GM23338 (cell line): ENCODE results near the gene DEPDC5. TPM values are rescaled to one million over a fixed set of nuclear protein-coding genes. Genes with fewer than 3 reads are reported as not detected.

Experiments used
- ATAC-seq: fragments of 200-7000 bp; cut with Tn5 transposase; 3 replicates; pipeline ENCODE4 v1.9.1; 2020
- DNase-seq: peaks from one replicate; pipeline ENCODE4 v3.0.0-alpha.2; 2015; ENCODE audit warnings: low spot score
- H2AFZ ChIP-seq: fragments of 200-600 bp; sonication (generic); 2 replicates; pipeline ENCODE4 v1.8.0; 2016; ENCODE audit warnings: antibody characterized with exemption, mild to moderate bottlenecking, moderate library complexity
- H3F3A ChIP-seq: fragments of 200-600 bp; sonication (generic); replicated peaks from 2 replicates; pipeline ENCODE4 v1.8.0; 2017; ENCODE audit warnings: antibody characterized with exemption, mixed run types, low read depth
- H3K27ac ChIP-seq: fragments of 200-600 bp; sonication (generic); 2 replicates; pipeline ENCODE4 v1.6.1; 2016; ENCODE audit warnings: low read depth
- H3K27me3 ChIP-seq: fragments of 200-600 bp; sonication (generic); 2 replicates; pipeline ENCODE4 v1.8.0; 2016; ENCODE audit warnings: mild to moderate bottlenecking, mixed run types, moderate library complexity; ENCODE audit not compliant: insufficient read depth
- H3K36me3 ChIP-seq: fragments of 200-600 bp; sonication (generic); 2 replicates; pipeline ENCODE4 v1.8.0; 2016; ENCODE audit warnings: mild to moderate bottlenecking; ENCODE audit not compliant: insufficient read depth
- H3K4me1 ChIP-seq: fragments of 200-600 bp; sonication (generic); 2 replicates; pipeline ENCODE4 v1.8.0; 2016; ENCODE audit warnings: mild to moderate bottlenecking, moderate library complexity; ENCODE audit not compliant: insufficient read depth
- H3K4me2 ChIP-seq: fragments of 200-600 bp; sonication (generic); 2 replicates; pipeline ENCODE4 v1.7.1; 2017; ENCODE audit warnings: mixed run types
- H3K4me3 ChIP-seq: fragments of 200-600 bp; sonication (generic); 2 replicates; pipeline ENCODE4 v1.6.1; 2016; ENCODE audit warnings: mixed run types
- H3K79me2 ChIP-seq: fragments of 200-600 bp; sonication (generic); replicated peaks from 2 replicates; pipeline ENCODE4 v1.8.0; 2017; ENCODE audit warnings: mild to moderate bottlenecking; ENCODE audit not compliant: insufficient read depth
- H3K9me2 ChIP-seq: fragments of 200-600 bp; sonication (generic); 2 replicates; pipeline ENCODE4 v1.8.0; 2017; ENCODE audit not compliant: insufficient read depth
- H4K20me1 ChIP-seq: fragments of 200-600 bp; sonication (generic); replicated peaks from 2 replicates; pipeline ENCODE4 v1.8.0; 2017; ENCODE audit warnings: mild to moderate bottlenecking; ENCODE audit not compliant: insufficient read depth
- H3K27ac Mint-ChIP-seq: 2 replicates; pipeline ENCODE4 v1.8.0; 2020; ENCODE audit warnings: inconsistent platforms, mild to moderate bottlenecking, moderate library complexity, mixed read lengths
- H3K27me3 Mint-ChIP-seq: 3 replicates; pipeline ENCODE4 v1.8.0; 2022; ENCODE audit warnings: low read depth, mild to moderate bottlenecking, moderate library complexity, mixed read lengths, inconsistent platforms; ENCODE audit not compliant: insufficient read depth, poor library complexity
- H3K36me3 Mint-ChIP-seq: 3 replicates; pipeline ENCODE4 v1.8.0; 2021; ENCODE audit warnings: low read depth, mild to moderate bottlenecking, inconsistent platforms, moderate library complexity, mixed read lengths
- H3K4me1 Mint-ChIP-seq: 3 replicates; pipeline ENCODE4 v1.8.0; 2020; ENCODE audit warnings: mild to moderate bottlenecking, inconsistent platforms, mixed read lengths
- H3K4me3 Mint-ChIP-seq: 3 replicates; pipeline ENCODE4 v1.8.0; 2021; ENCODE audit warnings: moderate library complexity, mild to moderate bottlenecking, inconsistent platforms, mixed read lengths
- H3K9me3 Mint-ChIP-seq: 3 replicates; pipeline ENCODE4 v1.8.0; 2020; ENCODE audit warnings: moderate library complexity, mild to moderate bottlenecking, inconsistent platforms, mixed read lengths
- CREB1 ChIP-seq: fragments of 250-450 bp; sonication (Bioruptor Pico); IDR thresholded peaks from 2 replicates; pipeline ENCODE4 v1.5.0; 2020; ENCODE audit warnings: low read depth, mild to moderate bottlenecking, moderate library complexity
- REST ChIP-seq: IDR thresholded peaks from one replicate; pipeline ENCODE4 v1.6.1; 2018; ENCODE audit warnings: antibody characterized with exemption; ENCODE audit not compliant: unreplicated experiment
- ZNF462 ChIP-seq: fragments of 250-450 bp; sonication (Bioruptor Pico); IDR thresholded peaks from 2 replicates; pipeline ENCODE4 v1.5.0; 2020; ENCODE audit warnings: mild to moderate bottlenecking, moderate library complexity
- polyA plus RNA-seq: library from polyadenylated mRNA; unstranded; fragments of >200 nt; fragmentation: Nextera tagmentation; extraction: Ambion mirVana; gene quantifications from 2 replicates; pipeline ENCODE4 v1.2.1, GENCODE V29; 2016
- total RNA-seq: library from RNA; depleted of rRNA; stranded (reverse); fragments of >200 nt; shearing (Covaris generic); gene quantifications from 2 replicates; pipeline ENCODE4 v1.2.3, GENCODE V29; 2014

DEPDC5 gene
- total and polyA plus RNA-seq, 2 experiments from 2014 or later, result 18.7 to 19.7 TPM

GRCh38 chr22:31915586-31915985 lies 161.8 kb downstream of the DEPDC5 start:
- H3K27ac Mint-ChIP-seq, result no peak overlapping the region
- TF ChIP-seq ZNF462 (CRISPR knock-in tag), result no peak
- no peak for TF ChIP-seq CREB1 (CRISPR knock-in tag)
- TF ChIP-seq REST, result no peak

More at GRCh38 chr22:31915586-31915985, 161.8 kb downstream of the DEPDC5 start:
- Mint-ChIP-seq H3K27me3 (peaks cover 6% of the 10 kb centered on the region), H3K9me3 (no peaks in the 10 kb centered on the region), H3K4me3 (no peak overlapping the region), H3K4me1 (no peaks in the 10 kb centered on the region), H3K36me3 (no peaks in the 10 kb centered on the region)
- Histone ChIP-seq H3K79me2 (no peaks in the 10 kb centered on the region), H2AFZ (no peak overlapping the region), H3K9me2 (no peaks in the 10 kb centered on the region), H3K36me3 (no peaks in the 10 kb centered on the region), H3K27ac (no peak overlapping the region), H3K27me3 (no peaks in the 10 kb centered on the region), H3K4me2 (no peak overlapping the region), H3K4me1 (no peaks in the 10 kb centered on the region), H3K4me3 (no peak overlapping the region), H4K20me1 (no peaks in the 10 kb centered on the region), H3F3A (no peaks in the 10 kb centered on the region)
- ATAC-seq, result no peak
- DNase-seq, result no peak
